OCI-LY7 (cell line): ENCODE results near the gene GSTA5. TPM values are rescaled to one million over a fixed set of nuclear protein-coding genes. Genes with fewer than 3 reads are reported as not detected.

Source experiments
- Bru-seq: library from RNA; stranded (reverse); fragments of 400-500 nt; gene quantifications from one replicate; lab custom pipeline; 2021; lab: Mats Ljungman, UMichigan
- BruChase-seq, 2 experiments: library from RNA; stranded (reverse); fragments of 400-500 nt; gene quantifications; one replicate each; lab custom pipeline; 2021; lab: Mats Ljungman, UMichigan
- BruUV-seq: library from RNA; stranded (reverse); fragments of 400-500 nt; replicated peaks from 2 replicates; lab custom pipeline; 2021; lab: Mats Ljungman, UMichigan
- CTCF ChIA-PET: fragments of 300-600 bp; sonication (Branson Sonifier 250); formaldehyde crosslinking; loops from one replicate; lab custom pipeline; 2022; ENCODE audit warnings: antibody characterized with exemption; ENCODE audit not compliant: unreplicated experiment; lab: Charles Lee
- POLR2A ChIA-PET: fragments of 300-600 bp; sonication (Branson Sonifier 250); formaldehyde crosslinking; loops from one replicate; lab custom pipeline; 2022; ENCODE audit warnings: antibody characterized with exemption; lab: Charles Lee
- DNase-seq: peaks from one replicate; pipeline ENCODE4 v3.0.0-alpha.2; 2015; ENCODE audit warnings: low spot score
- H2AFZ ChIP-seq: fragments of 200-600 bp; sonication (generic), shearing (Covaris generic); 2 replicates; pipeline ENCODE4 v1.6.1; 2014; ENCODE audit warnings: mild to moderate bottlenecking, antibody characterized with exemption, low read length, moderate library complexity
- H3K27ac ChIP-seq: fragments of 200-600 bp; sonication (generic); 2 replicates; pipeline ENCODE4 v1.5.1; 2014; ENCODE audit warnings: mixed run types, low read depth, mild to moderate bottlenecking, moderate library complexity, low read length, inconsistent platforms; ENCODE audit not compliant: poor library complexity, severe bottlenecking
- H3K36me3 ChIP-seq: fragments of 200-600 bp; sonication (generic); 2 replicates; pipeline ENCODE4 v1.6.1; 2014; ENCODE audit warnings: mild to moderate bottlenecking, antibody characterized with exemption, low read length, moderate library complexity, mixed read lengths; ENCODE audit not compliant: insufficient read depth
- H3K4me1 ChIP-seq: fragments of 200-600 bp; sonication (generic); 2 replicates; pipeline ENCODE4 v1.5.1; 2014; ENCODE audit warnings: mild to moderate bottlenecking, low read length; ENCODE audit not compliant: insufficient read depth, poor library complexity, severe bottlenecking
- H3K4me2 ChIP-seq: fragments of 200-600 bp; sonication (generic); 2 replicates; pipeline ENCODE4 v1.6.1; 2014; ENCODE audit warnings: mild to moderate bottlenecking, low read length
- H3K4me3 ChIP-seq: fragments of 200-600 bp; sonication (generic); 2 replicates; pipeline ENCODE4 v1.5.1; 2014; ENCODE audit warnings: mild to moderate bottlenecking, low read depth, low read length; ENCODE audit not compliant: poor library complexity, severe bottlenecking
- H3K79me2 ChIP-seq: fragments of 200-600 bp; sonication (generic); 2 replicates; pipeline ENCODE4 v1.6.1; 2016; ENCODE audit warnings: low read depth, mild to moderate bottlenecking, low read length, moderate library complexity, mixed read lengths; ENCODE audit not compliant: insufficient read depth
- H3K9me2 ChIP-seq: fragments of 200-600 bp; sonication (generic); 2 replicates; pipeline ENCODE4 v1.6.1; 2016; ENCODE audit warnings: mild to moderate bottlenecking, low read length, mixed read lengths; ENCODE audit not compliant: insufficient read depth
- H3K9me3 ChIP-seq: fragments of 200-600 bp; sonication (generic); 2 replicates; pipeline ENCODE4 v1.6.1; 2014; ENCODE audit warnings: mild to moderate bottlenecking, mixed run types, low read length, mixed read lengths
- H4K20me1 ChIP-seq: fragments of 200-600 bp; sonication (generic); 2 replicates; pipeline ENCODE4 v1.6.1; 2014; ENCODE audit warnings: mild to moderate bottlenecking, antibody characterized with exemption, low read length, moderate library complexity, mixed read lengths; ENCODE audit not compliant: insufficient read depth
- EZH2phosphoT487 ChIP-seq: fragments of 200-600 bp; sonication (generic); IDR thresholded peaks from 2 replicates; pipeline ENCODE4 v1.6.1; 2018; ENCODE audit warnings: low read depth, borderline replicate concordance, mild to moderate bottlenecking, mixed run types, antibody characterized with exemption, low read length, moderate library complexity, mixed read lengths
- intact Hi-C: fragments of 100-400 bp; cut with micrococcal nuclease; formaldehyde crosslinking; loops from one replicate; pipeline ENCODE4 v1.10.0; 2022; ENCODE audit not compliant: unreplicated experiment
- long read RNA-seq: library from polyadenylated mRNA; stranded (forward); transcript quantifications from one replicate; pipeline ENCODE4 v2.0.0, GENCODE V29; 2022
- total RNA-seq, 2 experiments: library from RNA; depleted of rRNA in 1 of 2; stranded (reverse); fragments of >200 nt in 1 of 2; shearing (Covaris generic) in 1 of 2; gene quantifications; 2 replicates each; pipeline ENCODE4 v1.2.3, GENCODE V29; 2014 to 2022
- TF ChIP-seq, protein P1 (sequence below): fragments of 200-600 bp; sonication (generic); conservative IDR thresholded peaks from 2 replicates; pipeline ENCODE4 v1.5.1; 2014; ENCODE audit warnings: mild to moderate bottlenecking, antibody characterized with exemption, low read length, moderate library complexity, mixed read lengths

GSTA5 gene
- total RNA-seq (2014; rRNA removed; shearing (Covaris generic)) (not detected in 2 replicates), total RNA-seq (2022) (not detected in 2 replicates), Bru-seq, nascent RNA (not detected), BruChase-seq, experiment 1, labeled RNA remaining after a 6-hour chase (not detected), BruChase-seq, experiment 2, labeled RNA remaining after a 2-hour chase (not detected)
- long read RNA-seq = 0 reads

DNA sequence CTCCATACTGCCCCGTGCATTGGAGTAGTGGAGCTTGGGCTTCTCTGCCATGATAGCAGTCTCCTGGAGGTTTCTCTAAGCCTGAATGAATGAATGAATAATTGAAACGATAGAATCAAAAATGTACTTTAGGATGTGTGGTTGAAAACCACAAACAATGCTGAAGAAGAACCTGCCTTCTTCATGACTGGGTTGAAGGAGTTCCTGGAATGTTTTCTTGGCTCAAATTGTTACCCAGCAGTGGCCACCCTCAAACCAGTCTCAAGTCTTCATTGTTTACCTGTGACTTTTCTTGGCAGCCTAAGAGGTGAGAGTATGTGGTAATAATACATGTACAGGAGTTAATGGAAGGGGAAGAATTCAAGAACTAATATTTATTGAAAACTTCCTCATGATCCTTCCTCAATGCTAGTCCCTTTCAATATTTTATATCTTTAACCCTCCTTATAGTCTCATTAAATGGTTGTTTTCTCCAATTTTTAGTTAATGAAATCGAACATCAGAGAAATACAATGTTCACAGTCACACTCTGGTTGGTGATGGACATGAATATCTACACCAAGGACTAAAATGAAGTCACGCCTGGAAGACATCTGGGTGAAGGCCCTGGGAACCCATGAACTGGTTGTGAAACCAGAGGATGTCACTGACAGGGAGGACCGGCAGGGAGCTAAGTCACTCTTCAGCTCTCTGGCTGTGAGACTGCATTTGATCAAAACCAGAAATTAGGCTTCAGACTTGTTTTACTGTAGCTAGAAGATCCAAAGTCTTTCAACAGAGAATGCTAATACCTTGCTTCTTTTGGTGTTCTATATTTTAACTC, at the start of gene GSTA5:
Gene GSTA5, minus strand, starts transcription at position 51 of the 823 bp plus-strand sequence.
- intact Hi-C loops = no loop called here
- no peak for DNase-seq
- no peak within 1 kb of the TSS for H2AFZ ChIP-seq

DNA sequence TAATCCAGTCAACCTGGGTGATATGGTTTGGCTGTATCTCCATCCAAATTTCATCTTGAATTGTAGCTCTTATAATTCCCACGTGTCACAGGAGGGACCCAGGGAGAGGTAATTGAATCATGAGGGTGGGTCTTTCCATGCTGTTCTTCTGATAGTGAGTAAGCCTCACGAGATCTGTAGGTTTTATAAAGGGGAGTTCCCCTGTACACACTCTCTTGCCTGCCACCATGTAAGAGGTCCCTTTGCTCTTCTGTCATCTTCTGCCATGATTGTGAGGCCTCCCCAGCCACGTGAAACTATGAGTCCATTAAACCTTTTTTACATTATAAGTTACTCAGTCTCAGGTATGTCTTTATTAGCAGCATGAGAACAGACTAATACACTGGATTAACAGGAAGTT, 49.4 kb upstream of the GSTA5 start:
- CTCF ChIA-PET = no interaction called here

More for the DNA sequence above, at the start of gene GSTA5:
- H3K36me3 ChIP-seq = no peaks in the 10 kb centered on the region
- no peaks in the 10 kb centered on the region for H4K20me1 ChIP-seq
- no peaks in the 10 kb centered on the region for H3K9me3 ChIP-seq
- no peak within 1 kb of the TSS for H3K4me3 ChIP-seq
- BruUV-seq = no TSS peak
- no peak within 1 kb of the TSS for H3K27ac ChIP-seq
- ChIA-PET CTCF (no interaction called here), POLR2A (interaction anchor here (0.6 kb wide), 1 partner anchor 13 kb away, joined by 4 read pairs; no protein-coding TSS in a partner anchor)
- H3K4me2 ChIP-seq = no peak within 1 kb of the TSS
- TF ChIP-seq, protein P1, sequence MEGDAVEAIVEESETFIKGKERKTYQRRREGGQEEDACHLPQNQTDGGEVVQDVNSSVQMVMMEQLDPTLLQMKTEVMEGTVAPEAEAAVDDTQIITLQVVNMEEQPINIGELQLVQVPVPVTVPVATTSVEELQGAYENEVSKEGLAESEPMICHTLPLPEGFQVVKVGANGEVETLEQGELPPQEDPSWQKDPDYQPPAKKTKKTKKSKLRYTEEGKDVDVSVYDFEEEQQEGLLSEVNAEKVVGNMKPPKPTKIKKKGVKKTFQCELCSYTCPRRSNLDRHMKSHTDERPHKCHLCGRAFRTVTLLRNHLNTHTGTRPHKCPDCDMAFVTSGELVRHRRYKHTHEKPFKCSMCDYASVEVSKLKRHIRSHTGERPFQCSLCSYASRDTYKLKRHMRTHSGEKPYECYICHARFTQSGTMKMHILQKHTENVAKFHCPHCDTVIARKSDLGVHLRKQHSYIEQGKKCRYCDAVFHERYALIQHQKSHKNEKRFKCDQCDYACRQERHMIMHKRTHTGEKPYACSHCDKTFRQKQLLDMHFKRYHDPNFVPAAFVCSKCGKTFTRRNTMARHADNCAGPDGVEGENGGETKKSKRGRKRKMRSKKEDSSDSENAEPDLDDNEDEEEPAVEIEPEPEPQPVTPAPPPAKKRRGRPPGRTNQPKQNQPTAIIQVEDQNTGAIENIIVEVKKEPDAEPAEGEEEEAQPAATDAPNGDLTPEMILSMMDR = no peak
- TF ChIP-seq EZH2phosphoT487 = no peak
- no peaks in the 10 kb centered on the region for H3K9me2 ChIP-seq
- H3K4me1 ChIP-seq = no peaks in the 10 kb centered on the region
- no peaks in the 10 kb centered on the region for H3K79me2 ChIP-seq

More for the DNA sequence above, 49.4 kb upstream of the GSTA5 start:
- TF ChIP-seq, protein P1 = no peak
- no peak for TF ChIP-seq EZH2phosphoT487
- Histone ChIP-seq H3K79me2 (no peaks in the 10 kb centered on the region), H3K9me2 (no peaks in the 10 kb centered on the region), H3K9me3 (no peaks in the 10 kb centered on the region), H3K27ac (no peak overlapping the region), H3K4me1 (no peaks in the 10 kb centered on the region), H3K4me3 (no peak overlapping the region), H2AFZ (no peak overlapping the region), H3K4me2 (no peak overlapping the region), H3K36me3 (no peaks in the 10 kb centered on the region), H4K20me1 (no peaks in the 10 kb centered on the region)
- DNase-seq = no peak
- intact Hi-C loops = no loop called here
- no TSS peak for BruUV-seq
- POLR2A ChIA-PET = no interaction called here
